Caco-2 (cell line): Measurements from ENCODE around the gene BMP4. TPM values are rescaled to one million over a fixed set of nuclear protein-coding genes. Genes with fewer than 3 reads are reported as not detected.

Source experiments
- BruUV-seq: library from RNA; stranded (reverse); fragments of 400-500 nt; replicated peaks from 2 replicates; lab custom pipeline; 2021; lab: Mats Ljungman, UMichigan
- CTCF ChIA-PET: fragments of 300-600 bp; sonication (Branson Sonifier 250); formaldehyde crosslinking; loops from one replicate; lab custom pipeline; 2022; ENCODE audit warnings: antibody characterized with exemption; lab: Charles Lee
- POLR2A ChIA-PET: fragments of 300-600 bp; sonication (Branson Sonifier 250); formaldehyde crosslinking; loops from one replicate; lab custom pipeline; 2022; ENCODE audit warnings: antibody characterized with exemption; lab: Charles Lee
- DNase-seq, 2 experiments: peaks; one replicate each; pipeline versions ENCODE4 v3.0.0 to v3.0.0-alpha.2; 2020 to 2022
- H3K27me3 ChIP-seq: replicated peaks from 2 replicates; pipeline ENCODE4 v1.6.0; 2011; ENCODE audit warnings: low read length; ENCODE audit not compliant: control insufficient read depth, insufficient read depth
- H3K36me3 ChIP-seq: 2 replicates; pipeline ENCODE4 v1.5.1; 2011; ENCODE audit warnings: low read length; ENCODE audit not compliant: control insufficient read depth, insufficient read depth
- H3K4me1 ChIP-seq: fragments of 250-450 bp; sonication (Bioruptor Pico); 2 replicates; pipeline ENCODE4 v1.5.1; 2020; ENCODE audit warnings: mild to moderate bottlenecking
- H3K4me3 ChIP-seq: 2 replicates; pipeline ENCODE4 v1.5.1; 2011; ENCODE audit warnings: low read depth, mild to moderate bottlenecking, control low read depth, low read length
- H3K9me3 ChIP-seq: fragments of 250-450 bp; sonication (Bioruptor Pico); 2 replicates; pipeline ENCODE4 v1.5.1; 2020; ENCODE audit warnings: mild to moderate bottlenecking, moderate library complexity
- H3K27ac Mint-ChIP-seq: one replicate; pipeline ENCODE4 v1.8.0; 2022; ENCODE audit warnings: mixed read lengths; ENCODE audit not compliant: unreplicated experiment
- H3K27me3 Mint-ChIP-seq: one replicate; pipeline ENCODE4 v1.8.0; 2022; ENCODE audit warnings: mixed read lengths; ENCODE audit not compliant: insufficient read depth, unreplicated experiment
- H3K36me3 Mint-ChIP-seq: one replicate; pipeline ENCODE4 v1.8.0; 2022; ENCODE audit warnings: mild to moderate bottlenecking, mixed read lengths; ENCODE audit not compliant: insufficient read depth, unreplicated experiment
- H3K4me1 Mint-ChIP-seq: one replicate; pipeline ENCODE4 v1.8.0; 2022; ENCODE audit warnings: low read depth, mixed read lengths; ENCODE audit not compliant: unreplicated experiment
- H3K4me3 Mint-ChIP-seq: one replicate; pipeline ENCODE4 v1.8.0; 2022; ENCODE audit warnings: mild to moderate bottlenecking, moderate library complexity, mixed read lengths; ENCODE audit not compliant: unreplicated experiment
- H3K9me3 Mint-ChIP-seq: one replicate; pipeline ENCODE4 v1.8.0; 2022; ENCODE audit warnings: mixed read lengths; ENCODE audit not compliant: unreplicated experiment
- CTCF ChIP-seq, 2 experiments: fragments of 200-600 bp in 1 of 2; IDR thresholded peaks; 1 replicate in 1 of 2; 2 replicates in 1 of 2; pipeline versions ENCODE4 v1.5.1 to v1.8.0; 2011 to 2022; ENCODE audit warnings: antibody characterized with exemption in 1 of 2, control low read depth in 1 of 2, inconsistent platforms in 1 of 2, low read depth in 1 of 2, low read length in 1 of 2, mild to moderate bottlenecking in 1 of 2, moderate library complexity in 1 of 2; ENCODE audit not compliant: insufficient read depth in 1 of 2, severe bottlenecking in 1 of 2, unreplicated experiment in 1 of 2
- intact Hi-C: fragments of 100-400 bp; cut with micrococcal nuclease; formaldehyde crosslinking; loops from one replicate; pipeline ENCODE4 v1.10.0; 2022; ENCODE audit not compliant: unreplicated experiment
- total RNA-seq: library from RNA; stranded (reverse); gene quantifications from 2 replicates; pipeline ENCODE4 v1.2.3, GENCODE V29; 2022

Gene BMP4
- total RNA-seq, 1 experiment from 2014 or later: 113 TPM

GRCh38 chr14:53912021-53912420 lies 44.6 kb downstream of the BMP4 start:
- H3K4me3 Mint-ChIP-seq: no peak overlapping the region

GRCh38 chr14:53908416-53908815 lies 48.2 kb downstream of the BMP4 start:
- ChIA-PET CTCF (no interaction called here), POLR2A (no interaction called here)
- H3K27me3 ChIP-seq: no peaks in the 10 kb centered on the region
- H3K9me3 ChIP-seq: peaks cover 11% of the 10 kb centered on the region; the same call in 1 of the 2 replicates
- no peaks in the 10 kb centered on the region for H3K4me1 Mint-ChIP-seq
- H3K36me3 ChIP-seq: no peaks in the 10 kb centered on the region
- H3K27ac Mint-ChIP-seq: no peak overlapping the region
- no peak for DNase-seq
- BruUV-seq: no TSS peak
- no peaks in the 10 kb centered on the region for H3K4me1 ChIP-seq
- no peak overlapping the region for H3K4me3 ChIP-seq
- intact Hi-C loops: no loop called here
- no peaks in the 10 kb centered on the region for H3K36me3 Mint-ChIP-seq
- no peak overlapping the region for H3K4me3 Mint-ChIP-seq
- TF ChIP-seq CTCF (IDR thresholded peaks at IDR 0.05; ENCODE audit: insufficient read depth in 1 of 2, low read depth in 1 of 2, low read length in 1 of 2, severe bottlenecking in 1 of 2, unreplicated experiment in 1 of 2): no peak
- H3K9me3 Mint-ChIP-seq: peaks cover 14% of the 10 kb centered on the region
- H3K27me3 Mint-ChIP-seq: no peaks in the 10 kb centered on the region

More at GRCh38 chr14:53912021-53912420, 44.6 kb downstream of the BMP4 start:
- CTCF ChIA-PET: no interaction called here
- Histone ChIP-seq H3K27me3 (no peaks in the 10 kb centered on the region), H3K4me1 (no peaks in the 10 kb centered on the region), H3K4me3 (no peak overlapping the region), H3K36me3 (no peaks in the 10 kb centered on the region), H3K9me3 (peaks cover 2% of the 10 kb centered on the region; the same call in 1 of the 2 replicates)
- Mint-ChIP-seq H3K9me3 (peaks cover 10% of the 10 kb centered on the region), H3K27ac (no peak overlapping the region), H3K4me1 (no peaks in the 10 kb centered on the region), H3K36me3 (no peaks in the 10 kb centered on the region), H3K27me3 (no peaks in the 10 kb centered on the region)
- intact Hi-C loops: no loop called here
- no peak for TF ChIP-seq CTCF (IDR thresholded peaks at IDR 0.05; ENCODE audit: insufficient read depth in 1 of 2, low read depth in 1 of 2, low read length in 1 of 2, severe bottlenecking in 1 of 2, unreplicated experiment in 1 of 2)
- no TSS peak for BruUV-seq
- POLR2A ChIA-PET: no interaction called here
- DNase-seq: no peak

GRCh38 chr14:53902307-53902706 lies 54.3 kb downstream of the BMP4 start:
- ChIA-PET CTCF (no interaction called here), POLR2A (no interaction called here)
- H3K9me3 ChIP-seq: peaks cover 8% of the 10 kb centered on the region; the same call in 1 of the 2 replicates
- intact Hi-C loops: no loop called here
- H3K27me3 ChIP-seq: no peaks in the 10 kb centered on the region
- Mint-ChIP-seq H3K4me1 (no peaks in the 10 kb centered on the region), H3K4me3 (no peak overlapping the region), H3K9me3 (peaks cover 14% of the 10 kb centered on the region), H3K36me3 (no peaks in the 10 kb centered on the region), H3K27ac (no peak overlapping the region), H3K27me3 (no peaks in the 10 kb centered on the region)
- H3K36me3 ChIP-seq: no peaks in the 10 kb centered on the region
- BruUV-seq: no TSS peak
- no peak for TF ChIP-seq CTCF (IDR thresholded peaks at IDR 0.05; ENCODE audit: insufficient read depth in 1 of 2, low read depth in 1 of 2, low read length in 1 of 2, severe bottlenecking in 1 of 2, unreplicated experiment in 1 of 2)
- H3K4me3 ChIP-seq: no peak overlapping the region
- no peaks in the 10 kb centered on the region for H3K4me1 ChIP-seq
- DNase-seq: no peak
